Tibial artery (tissue), 4 donors: Measurements from ENCODE around the gene SPINT3.

ENCODE experiments used
- DNase-seq, 2 donors: peaks; one replicate each; pipeline ENCODE4 v3.0.0-alpha.2; 2019
- H3K27ac ChIP-seq, 2 donors: fragments of 200-600 bp; sonication (generic) in 1 of 2; 1 replicate in 1 of 2; 2 replicates in 1 of 2; pipeline ENCODE4 v1.5.1; 2018 to 2019; ENCODE audit warnings: mild to moderate bottlenecking in 1 of 2
- H3K27me3 ChIP-seq, 2 donors: fragments of 200-600 bp; sonication (generic) in 1 of 2; one replicate each; pipeline versions ENCODE4 v1.5.1 to v1.6.0; 2016 to 2019
- H3K36me3 ChIP-seq, 3 donors: fragments of 200-600 bp; sonication (generic) in 2 of 3; one replicate each; pipeline ENCODE4 v1.5.1; 2016 to 2019; ENCODE audit warnings: mild to moderate bottlenecking in 2 of 3
- H3K4me1 ChIP-seq, 4 donors: fragments of 200-600 bp; sonication (generic) in 2 of 4; 1 replicate in 3 of 4; 2 replicates in 1 of 4; pipeline ENCODE4 v1.5.1; 2016 to 2019
- H3K4me3 ChIP-seq, 2 donors: fragments of 200-600 bp; sonication (generic) in 1 of 2; 1 replicate in 1 of 2; 2 replicates in 1 of 2; pipeline ENCODE4 v1.5.1; 2018 to 2019; ENCODE audit warnings: mild to moderate bottlenecking in 2 of 2
- H3K9me3 ChIP-seq, 3 donors: fragments of 200-600 bp; sonication (generic) in 1 of 3; one replicate each; pipeline ENCODE4 v1.5.1; 2016 to 2019
- intact Hi-C: fragments of 100-400 bp; cut with DNase I; formaldehyde crosslinking; loops from one replicate; pipeline ENCODE4 v1.15.0; 2023; ENCODE audit warnings: low total_unique reads
- TF ChIP-seq, protein P1 (sequence below), 2 experiments: fragments of 200-600 bp in 1 of 2; fragments of 450-650 bp in 1 of 2; IDR thresholded peaks; one replicate each; pipeline ENCODE4 v1.5.1; 2017 to 2019; ENCODE audit warnings: antibody characterized with exemption in 2 of 2, mild to moderate bottlenecking in 1 of 2, moderate library complexity in 1 of 2

SPINT3 gene

DNA sequence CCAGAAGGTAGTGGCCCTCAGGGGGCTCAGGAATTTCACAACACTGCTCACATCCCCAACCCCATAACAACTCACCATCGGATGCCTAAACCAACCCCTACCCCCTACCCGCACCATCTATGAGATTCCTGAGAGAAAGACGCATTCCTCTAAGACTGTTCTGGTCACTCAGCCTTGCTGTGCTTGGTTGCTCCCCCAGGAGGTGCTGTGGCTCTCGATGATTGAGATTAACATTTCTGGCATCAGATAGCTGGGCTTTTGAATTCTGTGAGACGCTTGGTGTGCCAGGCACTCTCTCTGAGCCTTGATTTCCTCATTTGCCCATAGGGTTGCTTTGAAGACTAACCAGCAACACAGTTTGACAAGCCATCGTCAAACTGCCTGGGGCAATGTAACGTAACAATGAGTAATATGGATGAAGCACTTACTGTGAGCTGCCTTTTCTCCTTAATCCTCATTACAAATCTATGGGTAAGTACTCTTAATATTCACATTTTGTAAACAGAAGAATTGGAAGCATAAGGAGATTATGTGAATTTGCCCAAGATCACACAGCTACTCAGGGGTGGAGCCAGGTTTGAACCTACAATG lies 22.9 kb upstream of the SPINT3 start:
- intact Hi-C loops: no loop called here
- Histone ChIP-seq H3K9me3 (no peaks in the 10 kb centered on the region), H3K4me1 (no peaks in the 10 kb centered on the region), H3K27me3 (peaks cover 0 to 19% of the 10 kb centered on the region in 2 donors), H3K36me3 (no peaks in the 10 kb centered on the region), H3K27ac (no peak overlapping the region), H3K4me3 (no peak overlapping the region)
- DNase-seq: no peak
- TF ChIP-seq, protein P1, sequence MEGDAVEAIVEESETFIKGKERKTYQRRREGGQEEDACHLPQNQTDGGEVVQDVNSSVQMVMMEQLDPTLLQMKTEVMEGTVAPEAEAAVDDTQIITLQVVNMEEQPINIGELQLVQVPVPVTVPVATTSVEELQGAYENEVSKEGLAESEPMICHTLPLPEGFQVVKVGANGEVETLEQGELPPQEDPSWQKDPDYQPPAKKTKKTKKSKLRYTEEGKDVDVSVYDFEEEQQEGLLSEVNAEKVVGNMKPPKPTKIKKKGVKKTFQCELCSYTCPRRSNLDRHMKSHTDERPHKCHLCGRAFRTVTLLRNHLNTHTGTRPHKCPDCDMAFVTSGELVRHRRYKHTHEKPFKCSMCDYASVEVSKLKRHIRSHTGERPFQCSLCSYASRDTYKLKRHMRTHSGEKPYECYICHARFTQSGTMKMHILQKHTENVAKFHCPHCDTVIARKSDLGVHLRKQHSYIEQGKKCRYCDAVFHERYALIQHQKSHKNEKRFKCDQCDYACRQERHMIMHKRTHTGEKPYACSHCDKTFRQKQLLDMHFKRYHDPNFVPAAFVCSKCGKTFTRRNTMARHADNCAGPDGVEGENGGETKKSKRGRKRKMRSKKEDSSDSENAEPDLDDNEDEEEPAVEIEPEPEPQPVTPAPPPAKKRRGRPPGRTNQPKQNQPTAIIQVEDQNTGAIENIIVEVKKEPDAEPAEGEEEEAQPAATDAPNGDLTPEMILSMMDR (IDR thresholded peaks at IDR 0.05): no peak

DNA sequence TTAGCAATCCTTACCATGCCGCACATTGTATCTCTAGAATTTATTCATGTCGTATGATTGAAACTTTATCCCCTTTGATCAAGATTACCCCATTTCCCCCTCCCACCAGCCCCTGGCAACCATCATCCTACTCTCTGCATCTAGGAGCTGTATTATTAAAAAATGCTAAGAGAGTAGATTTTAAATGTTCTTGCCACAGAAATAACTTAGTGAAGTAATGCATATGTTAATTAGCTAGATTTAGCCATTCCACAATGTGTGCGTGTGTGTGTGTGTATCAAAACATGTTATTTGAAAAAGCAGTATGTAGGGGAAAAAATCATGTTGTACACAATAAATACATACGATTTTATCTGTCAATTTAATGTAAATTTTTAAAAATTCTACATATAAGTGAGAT lies 11.9 kb upstream of the SPINT3 start:
- intact Hi-C loops: no loop called here
- H3K4me1 ChIP-seq: no peaks in the 10 kb centered on the region
- DNase-seq: no peak
- TF ChIP-seq, protein P1 (IDR thresholded peaks at IDR 0.05): no peak
- no peak overlapping the region for H3K4me3 ChIP-seq
- H3K9me3 ChIP-seq: no peaks in the 10 kb centered on the region
- no peaks in the 10 kb centered on the region for H3K36me3 ChIP-seq
- H3K27me3 ChIP-seq: peaks cover 0 to 7% of the 10 kb centered on the region in 2 donors
- no peak overlapping the region for H3K27ac ChIP-seq

DNA sequence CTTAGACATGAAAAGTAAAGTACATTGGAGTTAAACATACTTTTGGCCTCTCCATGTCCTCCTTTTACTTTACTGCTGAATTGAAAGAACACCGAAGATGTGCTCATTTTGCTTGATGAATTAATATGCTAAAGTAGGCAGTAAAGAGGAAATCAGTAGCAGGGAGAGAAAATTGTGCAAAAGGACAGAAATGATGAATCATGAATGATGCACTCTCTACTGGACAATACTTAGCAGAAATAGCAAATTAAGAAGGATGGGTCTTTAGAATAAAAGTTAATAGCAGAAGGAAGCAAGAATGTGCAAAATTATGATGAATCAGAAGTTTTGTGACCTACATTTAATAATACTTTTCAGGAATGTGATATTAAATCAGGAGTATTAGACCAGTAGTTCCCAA lies 8.4 kb upstream of the SPINT3 start:
- TF ChIP-seq, protein P1 (IDR thresholded peaks at IDR 0.05): no peak
- Histone ChIP-seq H3K4me1 (no peaks in the 10 kb centered on the region), H3K9me3 (no peaks in the 10 kb centered on the region), H3K27ac (no peak overlapping the region), H3K36me3 (no peaks in the 10 kb centered on the region), H3K4me3 (no peak overlapping the region), H3K27me3 (peaks cover 0 to 9% of the 10 kb centered on the region in 2 donors)
- DNase-seq: no peak
- intact Hi-C loops: no loop called here

DNA sequence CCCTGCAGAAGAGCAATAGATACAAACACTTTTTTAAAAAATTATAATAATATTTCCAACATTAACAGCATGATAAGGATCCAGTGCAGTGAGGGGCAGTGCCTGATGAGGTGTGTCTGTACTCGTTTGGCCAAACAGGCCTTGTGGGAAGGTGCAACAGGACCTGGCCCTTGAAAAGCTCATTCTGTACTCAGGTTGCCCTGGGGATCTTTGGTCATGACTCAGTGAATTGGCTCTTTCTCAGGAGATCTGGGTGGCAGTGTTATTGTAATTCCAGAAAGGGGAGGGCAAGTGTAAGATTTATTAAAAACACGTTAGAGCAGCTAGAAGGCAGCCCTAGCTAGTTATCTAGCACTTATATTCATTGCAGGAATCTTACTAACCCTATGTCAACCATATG lies 2.9 kb upstream of the SPINT3 start:
- Histone ChIP-seq H3K27ac (no peak overlapping the region), H3K4me3 (no peak overlapping the region), H3K27me3 (peaks cover 0 to 2% of the 10 kb centered on the region in 2 donors), H3K9me3 (no peaks in the 10 kb centered on the region), H3K4me1 (no peaks in the 10 kb centered on the region), H3K36me3 (no peaks in the 10 kb centered on the region)
- no peak for DNase-seq
- TF ChIP-seq, protein P1 (IDR thresholded peaks at IDR 0.05): no peak
- intact Hi-C loops: no loop called here

DNA sequence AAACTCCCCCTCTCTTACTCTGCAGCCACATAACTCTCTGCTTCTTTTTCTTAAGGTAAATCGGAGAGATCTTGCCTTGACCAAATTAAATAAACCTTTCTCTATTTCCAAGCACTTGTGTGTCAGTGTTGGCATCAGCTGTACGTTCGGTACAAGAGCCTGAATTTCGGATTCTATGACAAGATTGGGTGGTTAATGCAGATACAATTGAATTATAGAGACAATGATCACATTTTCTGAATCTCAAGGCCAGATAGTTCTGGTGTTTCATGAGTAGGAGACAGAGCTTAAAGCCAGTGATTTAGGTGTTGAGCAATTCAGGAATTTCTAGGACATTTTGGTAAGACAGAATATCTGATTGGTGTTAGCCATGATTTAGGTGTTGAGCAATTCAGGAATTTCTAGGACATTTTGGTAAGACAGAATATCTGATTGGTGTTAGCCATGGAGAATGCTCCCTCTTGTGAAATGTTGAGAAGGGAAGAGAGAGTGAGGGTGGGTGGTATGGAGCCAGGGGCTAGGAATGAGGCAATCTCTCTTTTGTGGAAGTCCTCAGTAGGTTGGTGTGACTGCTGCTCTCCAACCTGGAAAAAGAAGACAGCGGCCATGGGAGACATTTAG lies 5.1 kb downstream of the SPINT3 start:
- Histone ChIP-seq H3K36me3 (no peaks in the 10 kb centered on the region), H3K27me3 (peaks cover 0 to 3% of the 10 kb centered on the region in 2 donors), H3K4me1 (no peaks in the 10 kb centered on the region), H3K4me3 (no peak overlapping the region), H3K27ac (no peak overlapping the region), H3K9me3 (no peaks in the 10 kb centered on the region)
- intact Hi-C loops: no loop called here
- TF ChIP-seq, protein P1 (IDR thresholded peaks at IDR 0.05): no peak
- DNase-seq: no peak
